Activated CD4-positive, alpha-beta T cell treated with anti-CD3 and anti-CD28 coated beads for 1 hour (primary cell): Measurements from ENCODE around the gene CDRT4.
"Not testable (repeated sequence)": the region's sequence is repeated elsewhere in the genome, so short reads cannot be mapped to it uniquely, and the experiment has no call there.

ENCODE experiments used
- DNase-seq: peaks from one replicate; pipeline ENCODE4 v3.0.0-alpha.2; 2020

The CDRT4 gene

DNA sequence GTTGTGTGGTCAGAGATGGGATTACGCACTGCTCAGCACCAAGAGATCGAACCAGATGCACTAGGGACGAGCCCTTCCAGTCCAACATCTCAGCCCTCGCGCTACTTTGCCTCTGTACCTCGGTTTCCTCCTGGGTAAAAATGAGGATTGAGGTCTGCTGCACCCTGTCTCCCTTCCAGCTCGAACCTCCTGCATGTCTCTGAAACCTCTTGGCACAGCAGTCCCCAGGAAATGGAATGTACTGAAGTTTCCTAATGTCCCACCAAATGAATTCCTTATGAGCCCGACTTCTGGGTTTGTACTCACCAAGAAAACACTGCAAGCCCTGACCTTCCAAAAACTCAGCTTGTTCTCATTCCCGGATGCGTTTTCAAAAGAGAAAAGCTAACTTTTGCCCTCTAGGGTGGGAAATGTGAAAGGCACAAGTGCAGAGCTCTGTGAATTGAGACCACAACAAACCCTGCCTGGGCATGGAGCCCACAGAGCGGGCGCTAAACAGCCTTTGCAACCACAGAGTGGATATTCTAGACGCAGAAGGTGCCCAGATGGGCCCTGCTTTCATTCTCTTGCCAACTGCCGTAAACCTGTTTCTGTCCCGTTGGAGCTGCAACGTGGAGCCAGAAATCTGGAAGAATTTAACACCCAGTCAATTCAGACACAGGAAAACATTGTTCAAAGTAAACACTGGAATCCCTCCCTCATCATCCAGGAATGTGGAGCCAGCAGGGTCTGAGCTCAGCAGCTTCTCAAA is 10.3 kb downstream of the CDRT4 start:
- no peak for DNase-seq

DNA sequence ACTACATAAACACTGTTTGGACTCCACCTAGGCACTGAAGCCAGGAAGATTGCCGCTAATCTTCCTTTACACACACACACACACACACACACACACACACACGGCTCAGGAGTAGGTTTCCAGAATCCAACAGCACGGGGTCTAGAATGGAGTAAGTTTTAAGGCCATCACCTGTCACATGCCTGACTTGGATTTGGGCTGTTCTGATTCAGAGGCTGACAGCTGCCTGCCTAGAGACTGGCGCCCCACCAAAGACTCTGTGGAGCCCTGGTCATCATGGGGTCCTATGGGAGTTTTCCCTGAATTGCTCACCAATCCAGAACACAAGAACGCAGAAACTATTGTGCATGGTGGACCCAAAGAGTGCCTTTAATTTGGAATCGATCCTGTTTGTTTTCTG is 10.9 kb downstream of the CDRT4 start:
- no peak for DNase-seq

DNA sequence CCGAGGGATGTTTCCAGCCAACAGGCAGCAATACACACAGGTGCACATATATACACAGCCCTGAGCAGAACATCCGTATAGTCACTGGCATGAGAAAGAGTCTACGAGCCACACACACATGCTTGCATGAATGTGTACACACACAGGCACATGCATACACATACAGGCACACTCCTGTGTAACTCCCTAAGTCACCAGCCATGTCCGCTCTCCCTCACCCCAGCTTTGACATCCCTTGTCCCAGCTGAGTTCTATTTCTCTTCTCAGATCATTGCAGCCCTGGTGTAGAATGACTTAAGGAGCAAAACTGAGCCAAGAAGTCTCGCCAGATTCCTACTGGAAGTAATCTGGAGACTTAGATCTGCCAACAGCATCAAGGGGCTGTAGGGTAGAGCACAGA is 13.1 kb downstream of the CDRT4 start:
- no peak for DNase-seq

DNA sequence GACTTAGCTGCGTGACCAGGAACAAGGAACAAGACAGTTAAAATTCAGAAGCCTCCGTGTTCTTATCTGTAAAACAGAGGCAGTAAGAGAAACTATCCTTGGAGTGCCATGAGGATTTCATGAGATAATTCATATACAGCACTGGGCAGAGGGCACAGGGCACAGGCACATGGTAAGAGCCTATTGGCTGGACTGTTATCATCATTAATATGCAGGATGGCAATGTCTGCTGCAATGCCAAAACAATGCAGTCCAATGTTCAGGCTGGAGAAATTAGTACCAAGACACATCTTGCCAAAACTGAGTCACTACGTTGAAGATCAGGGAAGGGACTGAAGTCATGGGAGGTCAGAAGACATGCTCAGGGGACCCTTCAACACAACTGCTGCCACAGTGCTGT is 13.6 kb downstream of the CDRT4 start:
- DNase-seq = no peak

DNA sequence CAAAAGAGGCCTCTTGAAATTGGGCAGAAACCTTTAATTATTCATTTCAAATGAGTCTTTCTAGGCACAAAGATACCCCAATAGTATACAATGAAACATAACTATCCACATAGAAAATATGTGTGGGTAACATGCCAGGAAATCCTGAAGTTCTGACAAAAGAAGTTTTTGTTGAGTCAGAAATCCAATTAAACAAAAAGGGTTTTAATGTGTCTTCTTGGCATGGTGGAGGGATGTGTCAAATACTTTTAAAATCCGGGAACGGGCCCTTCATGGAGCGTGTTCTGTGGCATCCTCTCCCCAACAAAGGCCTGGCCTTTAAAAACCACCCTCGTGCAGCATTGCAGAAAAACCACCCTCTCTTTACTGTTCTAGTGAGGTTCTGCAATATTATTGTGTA is 14.2 kb downstream of the CDRT4 start:
- DNase-seq = no peak

DNA sequence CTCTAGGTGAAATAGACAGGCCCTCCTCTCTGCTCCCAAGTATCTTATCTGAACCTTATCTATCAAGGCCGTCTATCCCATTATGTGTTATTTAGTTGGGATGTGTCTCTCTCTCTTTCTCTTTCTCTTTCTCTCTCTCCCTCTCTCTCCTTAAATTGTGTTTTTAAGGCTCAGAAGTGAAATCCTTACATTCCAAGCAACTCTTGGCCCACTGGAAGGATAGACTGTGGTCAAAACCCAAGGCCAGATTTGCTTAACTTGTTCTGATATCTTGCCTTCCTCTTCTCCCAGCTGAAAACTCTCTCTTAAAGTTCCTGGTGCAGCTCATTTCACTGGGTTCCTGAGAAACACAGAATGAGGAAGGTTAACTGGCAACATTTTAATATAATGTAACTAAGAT is 14.7 kb downstream of the CDRT4 start:
- no peak for DNase-seq

DNA sequence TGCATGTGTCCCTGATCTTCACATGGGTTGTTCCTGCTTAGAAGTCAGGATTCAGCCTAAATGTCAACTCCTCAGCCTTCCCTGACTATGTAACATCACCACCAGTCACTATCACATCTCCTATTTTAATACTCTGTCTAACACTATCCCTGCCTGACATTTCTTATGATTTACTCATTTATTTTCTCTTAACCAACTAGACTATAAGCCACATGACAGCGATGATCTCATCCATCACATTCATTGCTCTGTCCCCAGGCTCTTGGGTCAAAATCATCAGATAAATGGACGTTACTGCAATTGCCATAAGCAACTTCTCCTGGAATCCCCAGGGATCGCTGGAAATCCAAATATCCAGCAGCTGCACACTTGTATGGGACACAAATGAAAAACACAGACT is 15.7 kb downstream of the CDRT4 start:
- DNase-seq = no peak

DNA sequence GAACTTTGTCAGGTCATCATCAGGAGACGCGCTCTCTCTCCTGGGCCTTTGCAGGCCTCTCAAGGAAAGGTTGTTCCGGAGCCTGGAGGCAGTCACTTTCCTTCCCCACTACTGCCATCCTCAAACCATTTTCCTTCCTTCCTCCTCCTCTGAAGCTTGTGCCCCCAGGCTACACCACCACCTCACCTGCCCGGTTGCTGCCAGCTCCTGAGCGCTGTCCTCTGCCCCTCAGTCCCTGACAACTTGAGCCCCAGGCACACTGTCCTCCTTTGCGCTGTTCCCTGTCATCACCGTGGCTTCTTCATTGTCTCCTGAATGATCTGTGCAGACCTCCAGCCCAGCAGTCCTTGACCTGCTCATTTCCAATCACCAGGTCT is 18.9 kb downstream of the CDRT4 start:
- no peak for DNase-seq

DNA sequence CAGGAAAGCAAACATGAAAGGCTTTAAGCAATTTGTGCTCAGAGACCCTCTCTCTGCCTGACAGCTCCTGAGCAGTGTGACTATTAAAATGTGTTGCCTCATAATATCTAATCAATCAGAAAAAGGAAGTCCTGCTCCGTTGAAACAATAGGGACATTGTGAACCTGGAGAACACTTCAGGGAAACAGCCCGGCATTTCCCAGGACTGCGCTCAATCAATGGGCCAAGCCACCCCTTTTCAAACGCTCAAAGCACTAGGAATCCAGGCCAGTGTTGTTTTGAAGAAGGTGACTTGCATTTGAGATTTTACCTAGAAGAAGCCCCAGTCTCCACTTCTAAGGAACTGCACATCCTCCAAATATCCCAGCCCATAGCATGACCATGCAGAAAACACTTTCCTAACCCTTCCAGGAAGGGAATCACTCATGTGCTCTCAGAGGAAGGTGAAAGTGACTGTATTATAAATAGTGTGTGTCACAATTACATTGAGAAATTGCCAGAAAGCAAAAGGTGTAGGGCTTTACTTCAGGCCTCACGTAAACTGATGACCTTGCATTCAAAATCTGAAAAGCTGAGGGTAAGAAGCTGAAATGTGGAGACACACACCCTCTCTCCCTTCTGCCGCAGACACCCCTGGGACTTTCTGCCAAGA is 19.4 kb downstream of the CDRT4 start:
- DNase-seq = no peak

DNA sequence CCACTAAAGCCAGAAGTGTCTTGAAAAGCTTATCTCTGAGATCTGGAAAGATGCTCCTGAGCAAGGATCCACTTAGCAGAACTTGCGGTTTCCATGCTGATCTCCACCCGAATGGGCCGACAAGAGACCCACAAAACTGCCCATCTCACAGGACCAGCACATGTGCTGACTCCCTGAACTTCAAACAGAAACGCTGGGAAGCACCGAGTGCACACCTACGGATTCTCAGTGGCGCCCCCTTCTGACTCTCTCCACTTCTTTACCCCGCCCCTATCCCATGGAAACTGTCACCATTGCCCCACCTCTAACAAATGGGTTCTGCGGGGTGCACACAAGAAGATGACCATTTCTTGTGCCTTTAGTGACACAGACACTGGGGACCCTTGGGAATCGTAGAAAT is 21.4 kb downstream of the CDRT4 start:
- no peak for DNase-seq

DNA sequence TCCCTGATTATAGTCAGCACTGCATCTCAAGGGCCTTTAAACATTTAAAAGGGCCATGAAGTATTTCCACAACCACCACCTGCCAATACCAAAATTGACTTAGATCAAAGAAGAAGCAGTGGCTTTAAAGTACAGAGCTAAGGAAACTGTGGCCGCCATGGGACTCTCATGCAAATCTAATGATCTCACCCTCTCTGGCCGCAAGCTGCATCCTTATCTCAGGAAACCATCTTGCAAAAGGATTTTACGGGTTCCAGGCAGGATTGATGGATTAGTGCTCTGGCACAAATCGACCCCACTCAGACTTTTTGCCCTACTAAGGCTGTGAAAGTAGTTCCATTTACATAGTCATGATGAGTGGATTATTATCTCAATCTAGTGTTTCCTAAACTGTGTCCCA is 22.6 kb downstream of the CDRT4 start:
- DNase-seq = no peak

DNA sequence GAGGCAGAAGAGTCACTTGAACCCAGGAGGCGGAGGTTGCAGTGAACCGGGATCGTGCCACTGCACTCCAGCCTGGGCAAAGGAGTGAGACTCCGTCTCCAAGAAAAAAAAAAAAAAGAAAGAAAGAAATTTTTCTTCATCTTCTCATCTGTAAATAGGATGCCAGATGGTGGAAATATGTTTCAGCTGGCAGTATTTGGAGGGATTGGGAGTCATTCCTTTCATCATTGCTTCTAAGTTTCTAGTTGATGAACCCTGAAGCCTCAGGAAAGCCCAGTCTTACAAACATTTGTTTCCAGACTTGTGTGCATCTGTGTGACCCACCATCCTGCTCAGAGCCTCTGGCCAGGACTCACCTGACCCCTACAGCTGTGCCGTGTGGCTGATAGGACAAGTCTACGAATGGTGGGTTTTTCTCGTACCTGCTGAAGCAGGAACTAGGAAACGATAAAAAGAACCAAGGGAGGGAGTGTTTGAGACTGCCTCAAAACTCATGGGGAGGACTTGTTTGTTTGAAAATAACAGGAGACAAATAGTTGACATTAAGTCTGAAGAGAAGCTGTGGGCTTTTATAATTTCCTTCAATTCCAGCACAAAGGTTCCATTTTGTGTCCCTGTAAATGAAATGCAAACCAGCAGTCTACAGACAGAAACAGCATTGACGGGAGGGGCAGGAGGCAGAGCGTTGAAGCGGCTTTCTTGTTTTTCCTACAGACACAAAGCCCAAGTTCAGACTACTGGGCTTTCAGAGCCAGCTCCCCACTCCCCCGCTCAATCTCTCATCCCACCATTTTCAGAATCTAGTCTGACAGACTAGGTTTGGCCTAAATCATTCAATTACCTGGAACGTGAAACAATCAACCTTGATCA is 24.9 kb downstream of the CDRT4 start:
- no peak for DNase-seq

DNA sequence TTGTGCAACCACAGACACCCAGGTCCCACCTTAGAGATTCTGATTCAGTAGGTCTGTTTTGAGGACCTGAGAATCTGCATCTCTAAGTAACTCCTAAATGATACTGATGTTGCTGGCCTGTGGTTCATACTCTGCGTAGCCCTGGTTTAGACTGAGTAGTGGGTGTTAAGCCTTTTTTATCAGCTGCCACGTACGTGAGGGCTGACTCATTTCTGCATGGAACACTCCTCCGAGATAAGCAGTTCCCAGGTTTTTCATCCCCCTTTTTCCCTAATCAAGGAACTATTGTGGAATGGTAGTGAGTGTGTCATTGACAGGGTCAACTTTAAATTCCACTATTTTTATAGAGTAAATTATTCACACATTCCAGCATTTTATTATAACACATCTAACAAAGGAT is 26.1 kb downstream of the CDRT4 start:
- no peak for DNase-seq

DNA sequence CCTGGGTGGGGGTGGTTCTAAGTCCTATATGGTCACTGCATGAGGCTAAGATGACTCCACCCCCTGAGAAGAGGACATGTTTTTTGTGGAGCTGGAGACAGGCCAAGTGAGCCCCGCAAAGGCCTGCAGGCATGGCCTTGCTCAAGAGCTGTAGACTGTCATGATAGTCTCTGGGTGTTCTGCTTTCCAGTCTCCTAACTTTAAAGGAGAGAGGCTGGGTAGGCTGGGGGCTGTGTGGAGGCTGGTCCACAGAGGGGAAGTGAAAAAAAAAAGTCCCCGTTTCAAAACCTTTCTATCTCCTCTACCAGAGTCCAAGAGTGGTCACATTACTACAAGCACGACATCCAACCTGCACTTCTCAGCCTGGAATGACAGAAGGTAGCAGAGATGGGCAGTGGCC is 27.1 kb downstream of the CDRT4 start:
- DNase-seq = no peak

DNA sequence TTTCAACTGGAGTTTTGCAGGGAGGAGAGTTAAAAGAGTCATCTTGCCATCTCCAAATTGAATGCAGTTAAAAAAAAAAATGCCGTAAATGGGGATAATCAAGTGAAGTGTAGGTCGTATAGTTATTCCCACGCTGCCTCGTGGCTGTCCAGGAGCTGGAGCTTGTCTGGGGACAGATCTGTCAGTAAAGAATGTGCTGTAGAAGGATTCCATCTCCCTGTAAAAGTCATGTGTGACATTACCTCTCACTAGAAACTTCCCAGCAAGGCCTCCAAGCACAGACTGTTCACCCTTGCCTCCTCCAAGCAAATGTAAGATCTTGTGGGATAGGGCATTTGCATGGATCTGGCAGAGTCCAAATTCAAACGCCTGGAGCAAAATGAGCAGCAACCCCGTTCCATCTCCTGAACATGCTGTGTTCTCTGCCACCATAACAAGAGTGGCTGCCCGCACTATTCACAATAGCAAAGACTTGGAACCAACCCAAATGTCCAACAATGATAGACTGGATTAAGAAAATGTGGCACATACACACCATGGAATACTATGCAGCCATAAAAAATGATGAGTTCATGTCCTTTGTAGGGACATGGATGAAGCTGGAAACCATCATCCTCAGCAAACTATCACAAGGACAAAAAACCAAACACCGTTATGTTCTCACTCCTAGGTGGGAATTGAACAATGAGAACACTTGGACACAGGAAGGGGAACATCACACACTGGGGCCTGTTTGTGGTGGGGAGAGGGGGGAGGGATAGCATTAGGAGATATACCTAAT is 28.0 kb downstream of the CDRT4 start:
- DNase-seq = not testable (repeated sequence)

DNA sequence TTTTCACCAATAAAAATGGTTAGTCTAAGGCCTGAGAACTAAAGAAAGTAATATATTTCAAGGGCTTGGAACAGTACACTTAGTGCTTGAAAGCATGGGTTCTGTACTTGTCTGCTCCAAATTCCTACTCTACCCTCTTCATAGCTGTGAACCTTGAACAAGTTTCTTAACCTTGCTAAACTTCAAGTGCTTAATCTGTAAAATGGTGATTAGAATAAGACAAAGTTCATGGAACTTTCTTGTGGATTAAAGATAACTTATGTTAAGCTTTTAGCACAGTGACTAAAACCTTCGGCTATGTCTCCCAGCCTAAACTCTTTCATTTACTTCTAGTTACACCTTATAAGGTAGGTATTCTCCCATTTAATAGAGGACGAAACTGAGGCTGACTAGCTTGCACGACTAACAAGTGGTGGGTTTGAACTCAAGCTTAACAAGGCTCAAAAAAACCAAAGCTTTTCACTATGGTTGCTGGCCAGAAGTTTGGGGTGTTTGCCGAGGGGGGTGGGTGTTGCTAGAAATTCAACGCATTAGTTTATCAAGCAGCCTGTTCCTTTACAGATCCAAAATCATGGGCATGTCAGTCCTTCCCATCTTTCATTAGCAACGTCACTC is 28.8 kb downstream of the CDRT4 start:
- no peak for DNase-seq

DNA sequence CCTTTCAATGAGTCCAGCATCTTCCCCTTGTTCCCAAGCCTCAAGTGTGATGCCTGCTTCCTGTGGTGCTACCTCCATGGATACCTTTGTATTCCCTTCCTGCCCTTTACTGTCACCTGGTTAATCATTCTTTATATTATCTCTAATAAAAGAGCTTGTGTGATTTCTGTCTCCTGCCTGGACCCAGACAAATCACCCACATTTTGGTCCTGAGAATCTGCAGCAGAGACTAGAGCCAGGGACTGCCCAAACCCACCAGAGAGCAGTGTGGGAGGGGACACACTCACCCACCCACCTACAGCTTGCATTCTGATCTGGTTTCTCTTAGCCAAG is 30.2 kb downstream of the CDRT4 start:
- DNase-seq = no peak

DNA sequence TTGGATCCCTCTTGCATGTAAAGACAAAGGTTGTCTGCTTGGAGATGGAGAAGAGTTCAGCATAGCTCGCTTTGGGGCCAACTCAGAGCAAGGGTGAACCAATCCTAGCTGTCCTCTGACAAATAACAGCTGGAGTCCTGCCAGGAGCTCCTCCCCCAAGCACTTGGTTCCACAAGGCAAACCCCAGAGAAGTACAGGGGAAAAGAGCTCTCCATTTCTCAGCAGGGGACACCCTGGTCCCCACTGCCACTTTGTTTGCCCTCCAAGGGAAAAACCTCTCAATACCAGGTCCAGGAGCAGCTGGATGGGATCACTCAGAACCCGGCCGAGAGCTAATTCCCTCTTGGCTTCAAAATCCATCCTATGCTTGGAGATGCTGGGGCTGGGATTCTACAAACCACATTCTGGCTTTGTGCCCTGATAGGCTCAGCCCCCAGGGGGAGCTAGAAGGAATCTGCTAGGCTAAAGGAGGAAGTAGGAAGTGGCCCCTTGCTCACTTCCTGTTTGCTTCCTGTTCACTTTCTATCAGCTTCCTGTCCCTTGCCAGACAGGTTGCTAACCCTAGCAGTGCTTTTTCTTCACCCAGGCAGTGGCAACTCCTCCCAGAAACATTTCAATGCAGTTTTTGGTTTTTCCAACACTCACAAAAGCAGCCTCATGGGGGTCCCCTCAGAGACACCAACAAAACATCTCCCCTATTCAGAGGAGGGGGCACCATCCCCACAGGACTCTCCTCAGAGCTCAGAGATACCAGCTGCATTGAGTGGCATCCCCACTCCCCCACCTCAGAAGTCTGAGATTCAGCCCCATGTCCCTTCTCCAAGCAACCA is 30.7 kb downstream of the CDRT4 start:
- no peak for DNase-seq

DNA sequence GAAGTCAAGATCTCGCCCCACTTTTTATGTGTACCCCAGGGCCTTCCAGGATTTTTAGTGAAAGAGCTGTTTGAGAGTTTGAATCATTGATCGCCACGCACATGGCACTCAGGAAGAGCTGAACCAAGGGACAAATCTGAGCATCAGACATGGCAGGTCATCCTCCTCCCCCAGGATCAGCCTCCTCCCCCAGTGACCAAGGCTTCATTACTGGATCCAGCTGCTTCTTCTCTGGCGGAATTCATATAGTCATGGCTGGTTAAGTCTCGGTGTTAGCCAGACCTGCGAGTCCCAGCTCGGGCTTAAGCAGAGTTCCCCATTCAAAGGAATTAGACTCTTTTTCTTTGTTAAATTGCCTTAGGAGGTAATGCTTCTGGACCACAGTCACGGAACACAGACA is 32.5 kb downstream of the CDRT4 start:
- DNase-seq = no peak

DNA sequence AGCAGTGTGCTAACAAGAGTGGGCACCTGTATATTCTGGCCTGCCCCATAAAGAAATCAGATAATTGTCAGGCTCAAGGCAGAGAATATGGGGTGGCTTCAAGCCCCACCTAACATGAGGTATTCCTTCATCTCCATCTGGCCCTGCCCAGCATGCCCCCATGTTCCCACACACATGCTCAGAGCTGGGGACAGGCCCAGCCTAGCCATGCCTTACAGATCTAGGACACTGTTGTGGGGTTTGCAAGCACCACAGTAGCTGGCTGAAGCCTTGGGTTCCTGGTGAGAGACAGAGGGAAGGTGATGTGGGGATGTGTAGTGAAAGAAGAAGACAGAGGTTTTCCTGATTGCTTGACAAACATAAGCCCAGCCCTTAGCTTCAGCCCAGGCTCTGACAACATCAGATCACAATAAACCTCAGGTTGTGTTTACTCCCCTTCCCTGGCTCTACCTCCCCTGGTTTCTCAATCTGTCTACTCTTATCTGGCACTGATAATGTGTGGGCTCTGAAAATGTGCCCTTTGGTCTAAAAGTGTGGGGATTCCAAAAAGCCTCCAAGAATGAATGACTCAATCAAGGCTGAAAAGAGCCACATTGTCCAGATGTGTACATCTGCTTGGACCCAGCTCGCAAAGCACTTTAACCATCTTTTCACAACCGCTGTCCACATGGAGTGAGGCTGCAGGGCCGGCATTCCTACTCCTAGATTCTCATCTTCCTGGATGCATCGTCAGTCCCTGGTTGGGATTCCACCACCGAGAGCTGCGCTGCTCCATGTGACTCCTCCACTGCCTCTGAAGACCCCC is 34.4 kb downstream of the CDRT4 start:
- DNase-seq = no peak

DNA sequence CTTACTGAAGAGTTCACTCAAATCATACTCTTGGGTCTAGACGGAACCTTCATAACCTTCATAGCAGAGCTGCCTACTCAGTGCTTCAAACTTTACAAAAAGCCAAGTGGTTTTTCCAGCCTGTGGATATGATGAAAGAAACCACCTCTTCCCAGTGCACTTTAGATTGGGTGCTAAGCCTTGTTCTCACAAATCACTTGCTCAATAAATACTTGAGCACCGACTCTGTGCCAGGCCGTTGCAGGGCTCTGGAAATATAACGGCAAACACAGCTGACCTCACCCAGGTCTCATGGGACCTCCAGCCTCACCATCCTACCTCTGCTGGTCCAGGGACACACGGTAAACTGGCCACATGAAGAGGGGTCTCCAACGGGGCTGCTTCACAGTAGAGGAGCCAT is 35.7 kb downstream of the CDRT4 start:
- no peak for DNase-seq
